ENCODE data around the gene AICDA. TPM values are rescaled to one million over a fixed set of nuclear protein-coding genes. Genes with fewer than 3 reads are reported as not detected.

AICDA gene
- polyA plus RNA-seq, 1 donor (not counting 4 experiments of a cell fraction or from before 2014, with no cell fraction given) = not detected

DNA sequence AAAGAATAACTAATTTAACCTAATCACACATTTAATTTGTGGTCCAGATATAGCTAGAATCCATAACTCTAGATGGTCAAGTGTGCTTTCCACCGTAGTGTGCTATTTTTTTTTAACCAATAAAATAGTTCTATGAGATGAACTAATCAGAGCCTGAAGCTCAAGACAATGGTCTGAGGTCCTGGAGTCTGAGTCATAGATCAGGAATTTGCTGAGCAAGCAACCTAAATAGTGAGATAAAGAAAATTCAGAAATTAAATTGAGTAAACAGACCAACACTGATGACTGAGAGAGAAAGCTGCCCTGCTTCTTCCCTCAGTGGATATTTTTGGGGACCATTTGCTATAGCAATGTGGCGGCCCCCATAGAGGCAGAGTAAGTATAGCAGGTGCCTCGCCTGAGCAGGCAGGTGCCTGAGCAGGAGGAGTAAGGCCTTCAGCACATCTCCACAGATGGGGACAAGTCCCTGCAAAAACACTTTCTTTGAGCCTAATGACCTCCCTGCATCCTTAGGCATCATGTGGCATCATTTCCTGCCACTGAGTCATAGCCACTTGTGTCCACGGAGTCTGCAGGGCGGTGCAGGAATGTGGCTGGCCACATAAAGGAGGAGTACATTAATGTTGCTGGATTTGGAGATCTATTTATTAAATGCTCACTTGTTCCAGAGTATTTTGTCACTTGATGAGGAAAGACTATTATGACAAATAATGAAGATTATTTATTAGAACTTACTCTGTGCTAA, 58.0 kb downstream of the AICDA start:
- DNase-seq (ENCODE audit: low read depth, low spot score) = no peak
- H3K9ac ChIP-seq (ENCODE audit: control insufficient read depth, extremely low read depth, insufficient read depth, low read length) = no peak overlapping the region
- H3K36me3 ChIP-seq (ENCODE audit: control insufficient read depth in 2 of 2, extremely low read depth in 1 of 2, insufficient read depth in 2 of 2, low read length in 2 of 2) = no peaks in the 10 kb centered on the region
- H3K27ac ChIP-seq (ENCODE audit: control insufficient read depth, insufficient read depth, low read length) = no peak overlapping the region
- H3K4me1 ChIP-seq (ENCODE audit: control insufficient read depth, extremely low read depth, insufficient read depth, low read length) = peaks cover 4% of the 10 kb centered on the region
- no peak for FAIRE-seq
- no peaks in the 10 kb centered on the region for H3K27me3 ChIP-seq (ENCODE audit: control insufficient read depth, extremely low read depth, insufficient read depth, low read length)
- H3K9me1 ChIP-seq (ENCODE audit: control insufficient read depth, extremely low read depth, insufficient read depth, low read length) = no peaks in the 10 kb centered on the region
- TF ChIP-seq, protein P1, sequence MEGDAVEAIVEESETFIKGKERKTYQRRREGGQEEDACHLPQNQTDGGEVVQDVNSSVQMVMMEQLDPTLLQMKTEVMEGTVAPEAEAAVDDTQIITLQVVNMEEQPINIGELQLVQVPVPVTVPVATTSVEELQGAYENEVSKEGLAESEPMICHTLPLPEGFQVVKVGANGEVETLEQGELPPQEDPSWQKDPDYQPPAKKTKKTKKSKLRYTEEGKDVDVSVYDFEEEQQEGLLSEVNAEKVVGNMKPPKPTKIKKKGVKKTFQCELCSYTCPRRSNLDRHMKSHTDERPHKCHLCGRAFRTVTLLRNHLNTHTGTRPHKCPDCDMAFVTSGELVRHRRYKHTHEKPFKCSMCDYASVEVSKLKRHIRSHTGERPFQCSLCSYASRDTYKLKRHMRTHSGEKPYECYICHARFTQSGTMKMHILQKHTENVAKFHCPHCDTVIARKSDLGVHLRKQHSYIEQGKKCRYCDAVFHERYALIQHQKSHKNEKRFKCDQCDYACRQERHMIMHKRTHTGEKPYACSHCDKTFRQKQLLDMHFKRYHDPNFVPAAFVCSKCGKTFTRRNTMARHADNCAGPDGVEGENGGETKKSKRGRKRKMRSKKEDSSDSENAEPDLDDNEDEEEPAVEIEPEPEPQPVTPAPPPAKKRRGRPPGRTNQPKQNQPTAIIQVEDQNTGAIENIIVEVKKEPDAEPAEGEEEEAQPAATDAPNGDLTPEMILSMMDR (optimal IDR thresholded peaks at IDR 0.05 in 1 of 3, IDR thresholded peaks at IDR 0.05 in 1 of 3, conservative IDR thresholded peaks at IDR 0.05 in 1 of 3; ENCODE audit: extremely low read depth in 1 of 3, insufficient read depth in 2 of 3, low read length in 3 of 3) = no peak
- TF ChIP-seq EZH2 (IDR thresholded peaks at IDR 0.05; ENCODE audit: low read length) = no peak
- dilution Hi-C loops (cut with MboI; ENCODE audit: extremely low pct_ligation_motif_present, low sequenced_read_pairs) = no loop called here
- H3K4me3 ChIP-seq (ENCODE audit: control insufficient read depth in 2 of 3, extremely low read depth in 1 of 3, insufficient read depth in 2 of 3, low read depth in 1 of 3, low read length in 3 of 3) = no peak overlapping the region
- H3K4me2 ChIP-seq (ENCODE audit: control insufficient read depth, extremely low read depth, insufficient read depth, low read depth, low read length) = no peak overlapping the region
- no peaks in the 10 kb centered on the region for H4K20me1 ChIP-seq (ENCODE audit: control insufficient read depth, extremely low read depth, insufficient read depth, low read length)
- H3K79me2 ChIP-seq (ENCODE audit: control insufficient read depth, insufficient read depth, low read length) = no peaks in the 10 kb centered on the region
- no peak overlapping the region for H2AFZ ChIP-seq (ENCODE audit: control insufficient read depth, low read length)
- no peaks in the 10 kb centered on the region for H3K9me3 ChIP-seq (ENCODE audit: control insufficient read depth, low read depth, low read length)

DNA sequence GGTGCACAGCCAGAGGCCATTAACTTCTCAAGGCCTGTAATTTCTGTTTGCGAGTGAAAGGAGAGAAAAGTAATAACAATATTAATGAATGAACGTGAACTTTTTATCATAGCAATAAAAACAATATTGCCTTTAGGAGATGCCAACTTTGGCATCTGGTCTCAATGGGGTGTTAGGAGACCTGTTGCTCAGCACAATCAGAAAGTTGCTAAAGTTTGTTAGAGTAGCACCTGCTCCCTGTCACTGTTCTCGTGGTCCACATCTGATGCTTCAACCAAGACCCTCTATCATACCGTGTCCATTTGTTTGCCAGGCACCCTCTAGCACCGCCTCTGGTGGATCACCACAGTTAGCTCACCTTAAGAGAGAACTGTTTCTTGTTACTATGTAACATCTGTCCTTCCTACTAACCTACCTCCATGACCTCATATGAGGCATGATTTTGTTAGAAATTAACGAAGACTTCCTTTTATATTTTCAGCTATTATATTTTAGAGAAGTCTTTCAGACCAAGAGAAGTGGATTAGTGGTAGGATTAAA, 59.5 kb downstream of the AICDA start:
- H3K9ac ChIP-seq (ENCODE audit: control insufficient read depth, extremely low read depth, insufficient read depth, low read length) = no peak overlapping the region
- dilution Hi-C loops (cut with MboI; ENCODE audit: extremely low pct_ligation_motif_present, low sequenced_read_pairs) = no loop called here
- H2AFZ ChIP-seq (ENCODE audit: control insufficient read depth, low read length) = no peak overlapping the region
- H3K79me2 ChIP-seq (ENCODE audit: control insufficient read depth, insufficient read depth, low read length) = no peaks in the 10 kb centered on the region
- no peak overlapping the region for H3K4me3 ChIP-seq (ENCODE audit: control insufficient read depth in 2 of 3, extremely low read depth in 1 of 3, insufficient read depth in 2 of 3, low read depth in 1 of 3, low read length in 3 of 3)
- H3K27ac ChIP-seq (ENCODE audit: control insufficient read depth, insufficient read depth, low read length) = no peak overlapping the region
- DNase-seq (ENCODE audit: low read depth, low spot score) (no peak), FAIRE-seq (no peak)
- no peaks in the 10 kb centered on the region for H4K20me1 ChIP-seq (ENCODE audit: control insufficient read depth, extremely low read depth, insufficient read depth, low read length)
- no peaks in the 10 kb centered on the region for H3K27me3 ChIP-seq (ENCODE audit: control insufficient read depth, extremely low read depth, insufficient read depth, low read length)
- H3K36me3 ChIP-seq (ENCODE audit: control insufficient read depth in 2 of 2, extremely low read depth in 1 of 2, insufficient read depth in 2 of 2, low read length in 2 of 2) = no peaks in the 10 kb centered on the region
- H3K4me2 ChIP-seq (ENCODE audit: control insufficient read depth, extremely low read depth, insufficient read depth, low read depth, low read length) = no peak overlapping the region
- peaks cover 4% of the 10 kb centered on the region for H3K4me1 ChIP-seq (ENCODE audit: control insufficient read depth, extremely low read depth, insufficient read depth, low read length)
- no peaks in the 10 kb centered on the region for H3K9me3 ChIP-seq (ENCODE audit: control insufficient read depth, low read depth, low read length)
- TF ChIP-seq, protein P1 (optimal IDR thresholded peaks at IDR 0.05 in 1 of 3, IDR thresholded peaks at IDR 0.05 in 1 of 3, conservative IDR thresholded peaks at IDR 0.05 in 1 of 3; ENCODE audit: extremely low read depth in 1 of 3, insufficient read depth in 2 of 3, low read length in 3 of 3) = no peak
- TF ChIP-seq EZH2 (IDR thresholded peaks at IDR 0.05; ENCODE audit: low read length) = no peak
- no peaks in the 10 kb centered on the region for H3K9me1 ChIP-seq (ENCODE audit: control insufficient read depth, extremely low read depth, insufficient read depth, low read length)

Small RNA genes lying within 50 kb of the gene (small RNA-seq; reads per million reads assigned to genes)
- gene RF00019 (ENCODE audit: insufficient read length in 3 of 3, low read depth in 3 of 3, low replicate concordance in 1 of 3) = 0 reads per million in 3 experiments
- 0 reads per million in 3 experiments for gene RF00564 (ENCODE audit: insufficient read length in 3 of 3, low read depth in 3 of 3, low replicate concordance in 1 of 3)

Other genes with a start within 250 kb of the AICDA start
- gene CLEC6A, start 156.9 kb downstream of the AICDA start, polyA plus RNA-seq = not detected in 3 replicates
- not detected in 3 replicates for gene CLEC4D, start 99.4 kb downstream of the AICDA start, polyA plus RNA-seq
- gene CLEC4E, start 72.0 kb downstream of the AICDA start, polyA plus RNA-seq = not detected in 3 replicates
- gene MFAP5, start 50.0 kb upstream of the AICDA start, polyA plus RNA-seq = 295 to 394 TPM (median 317 TPM) in 3 replicates
- 25.4 to 51.1 TPM (median 31.6 TPM) in 3 replicates for gene RIMKLB, start 85.1 kb upstream of the AICDA start, polyA plus RNA-seq
- 81.1 to 240 TPM (median 98.7 TPM) in 3 replicates for gene A2ML1, start 209.8 kb upstream of the AICDA start, polyA plus RNA-seq

Data from keratinocyte (primary cell).